Activated T-helper 1 cell treated with anti-CD3 and anti-CD28 coated beads, Interleukin-2, amount 50 U/mL, for 16 hours (primary cell): Measurements from ENCODE around the gene LMF2.
"Not testable (repeated sequence)": the region's sequence is repeated elsewhere in the genome, so short reads cannot be mapped to it uniquely, and the experiment has no call there.

Experiments
- DNase-seq, 2 donors: peaks; one replicate each; pipeline ENCODE4 v3.0.0-alpha.2; 2020; ENCODE audit warnings: low read depth in 1 of 2, low spot score in 1 of 2

Gene LMF2

GRCh38 chr22:50507421-50507990 lies at the start of gene LMF2:
Gene LMF2, minus strand, starts transcription at chr22:50507702. Its CDS starts 27 bp downstream, at chr22:50507675.
- peak; percentile 87 to 92 for DNase-seq

GRCh38 chr22:50556703-50557102 lies 49.2 kb upstream of the LMF2 start:
- no peak for DNase-seq

GRCh38 chr22:50553310-50553709 lies 45.8 kb upstream of the LMF2 start:
- no peak for DNase-seq

GRCh38 chr22:50551160-50551752 lies 43.8 kb upstream of the LMF2 start:
- no peak for DNase-seq

GRCh38 chr22:50550395-50550794 lies 42.9 kb upstream of the LMF2 start:
- DNase-seq: no peak

GRCh38 chr22:50548921-50549790 lies 41.7 kb upstream of the LMF2 start:
- DNase-seq: no peak

- DNase-seq: peak; percentile 43 to 51
Measured at GRCh38 chr22:50548040-50548920, 40.8 kb upstream of the LMF2 start.

GRCh38 chr22:50547263-50547985 lies 39.9 kb upstream of the LMF2 start:
- DNase-seq: no peak

GRCh38 chr22:50546326-50547262 lies 39.1 kb upstream of the LMF2 start:
- no peak for DNase-seq

- no peak for DNase-seq
Measured at GRCh38 chr22:50545522-50546325, 38.2 kb upstream of the LMF2 start, which contains the start of gene KLHDC7B. Gene KLHDC7B, plus strand, starts transcription at chr22:50545899. Its CDS starts 345 bp downstream, at chr22:50546244.

- DNase-seq: no peak
Measured at GRCh38 chr22:50544746-50545253, 37.3 kb upstream of the LMF2 start.

- peak; percentile 66 to 73 for DNase-seq
Measured at GRCh38 chr22:50544078-50544745, 36.7 kb upstream of the LMF2 start.

- DNase-seq: no peak
Measured at GRCh38 chr22:50542416-50542927, 35.0 kb upstream of the LMF2 start.

GRCh38 chr22:50541667-50542026 lies 34.1 kb upstream of the LMF2 start:
- not testable (repeated sequence) for DNase-seq

- DNase-seq: no peak
Measured at GRCh38 chr22:50540381-50540780, 32.9 kb upstream of the LMF2 start.

- no peak for DNase-seq
Measured at GRCh38 chr22:50537765-50538164, 30.3 kb upstream of the LMF2 start.

GRCh38 chr22:50536226-50536625 lies 28.7 kb upstream of the LMF2 start:
- no peak for DNase-seq

GRCh38 chr22:50535113-50535512 lies 27.6 kb upstream of the LMF2 start:
- DNase-seq: no peak
